Erythroblast (primary cell): ENCODE results near the gene OXGR1.

Experiments used
- GATA1 ChIP-seq: IDR thresholded peaks from 2 replicates; pipeline ENCODE4 v1.6.1; 2011; ENCODE audit warnings: low read depth, mild to moderate bottlenecking, control low read depth, low read length, moderate library complexity
- POLR2A ChIP-seq: IDR thresholded peaks from 2 replicates; pipeline ENCODE4 v1.6.1; 2011; ENCODE audit warnings: mild to moderate bottlenecking, low read length

DNA sequence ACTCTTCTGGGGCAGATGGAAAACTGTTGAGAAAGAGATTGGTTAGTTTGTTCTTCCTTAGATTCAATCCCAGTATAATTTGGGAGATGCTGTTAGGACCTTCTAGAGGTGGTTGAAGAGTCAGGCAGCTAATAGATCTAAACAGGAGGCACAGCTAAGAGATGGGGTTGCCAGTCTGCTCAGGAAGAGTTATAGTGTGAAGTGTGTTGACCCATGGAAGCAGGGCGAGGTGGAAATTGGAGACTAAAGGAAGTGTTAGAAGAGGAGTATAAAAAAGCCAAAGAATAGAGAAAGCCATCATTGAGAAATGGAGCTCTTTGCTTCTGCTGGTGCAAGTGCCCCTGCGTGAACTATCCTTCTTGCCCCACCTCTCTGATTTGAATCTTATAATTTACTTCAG, 3.8 kb upstream of the OXGR1 start:
- TF ChIP-seq POLR2A (no peak), GATA1 (no peak)
